WTC11 (cell line): ENCODE data around the gene SMARCE1. TPM values are rescaled to one million over a fixed set of nuclear protein-coding genes. Genes with fewer than 3 reads are reported as not detected.

Experiments
- ATAC-seq: fragments of 200-7000 bp; cut with Tn5 transposase; 2 replicates; pipeline ENCODE4 v1.10.0; 2021; ENCODE audit warnings: mild to moderate bottlenecking, moderate library complexity
- CTCF ChIA-PET: fragments of 300-600 bp; sonication (Branson Sonifier 250); formaldehyde crosslinking; loops from one replicate; lab custom pipeline; 2021; ENCODE audit warnings: antibody characterized with exemption; lab: Charles Lee
- POLR2A ChIA-PET: fragments of 350-600 bp; sonication (Branson Sonifier 250); formaldehyde crosslinking; loops from one replicate; lab custom pipeline; 2021; ENCODE audit warnings: antibody characterized with exemption; lab: Charles Lee
- DNase-seq: peaks from one replicate; pipeline ENCODE4 v3.0.0; 2021; ENCODE audit warnings: low spot score
- H3K27ac Mint-ChIP-seq: 2 replicates; pipeline ENCODE4 v1.8.0; 2021; ENCODE audit warnings: mixed read lengths
- H3K27me3 Mint-ChIP-seq: 2 replicates; pipeline ENCODE4 v1.8.0; 2021; ENCODE audit warnings: low read depth, mild to moderate bottlenecking, moderate library complexity, mixed read lengths
- H3K36me3 Mint-ChIP-seq: 2 replicates; pipeline ENCODE4 v1.8.0; 2021; ENCODE audit warnings: mixed read lengths
- H3K4me1 Mint-ChIP-seq: 2 replicates; pipeline ENCODE4 v1.8.0; 2022; ENCODE audit warnings: mixed read lengths
- H3K4me3 Mint-ChIP-seq: 2 replicates; pipeline ENCODE4 v1.8.0; 2021; ENCODE audit warnings: mild to moderate bottlenecking, moderate library complexity, mixed read lengths
- H3K9me3 Mint-ChIP-seq: 2 replicates; pipeline ENCODE4 v1.8.0; 2021; ENCODE audit warnings: mixed read lengths
- CREM ChIP-seq: sonication (generic); formaldehyde crosslinking; IDR thresholded peaks from 2 replicates; pipeline ENCODE4 v1.8.1; 2022; ENCODE audit warnings: mild to moderate bottlenecking, missing genetic modification reagents, moderate library complexity
- EMX1 ChIP-seq: fragments of 250-450 bp; sonication (Bioruptor Pico); IDR thresholded peaks from 2 replicates; pipeline ENCODE4 v1.8.0; 2021; ENCODE audit warnings: mild to moderate bottlenecking
- GTF2I ChIP-seq: fragments of 250-450 bp; sonication (Bioruptor Pico); conservative IDR thresholded peaks from 2 replicates; pipeline ENCODE4 v1.4.0; 2021; ENCODE audit warnings: mild to moderate bottlenecking
- IRF2 ChIP-seq: sonication (generic); formaldehyde crosslinking; IDR thresholded peaks from 2 replicates; pipeline ENCODE4 v1.8.0; 2022; ENCODE audit warnings: low read depth, missing genetic modification reagents, borderline replicate concordance
- JUN ChIP-seq: sonication (generic); formaldehyde crosslinking; IDR thresholded peaks from 2 replicates; pipeline ENCODE4 v1.8.0; 2023; ENCODE audit warnings: mild to moderate bottlenecking, missing genetic modification reagents
- MLX ChIP-seq: sonication (generic); formaldehyde crosslinking; IDR thresholded peaks from 2 replicates; pipeline ENCODE4 v1.8.1; 2023; ENCODE audit warnings: mild to moderate bottlenecking, missing genetic modification reagents, moderate library complexity
- MYBL2 ChIP-seq: sonication (generic); formaldehyde crosslinking; IDR thresholded peaks from 2 replicates; pipeline ENCODE4 v1.8.1; 2023; ENCODE audit warnings: mild to moderate bottlenecking, moderate library complexity, missing genetic modification reagents
- NR3C1 ChIP-seq: sonication (generic); formaldehyde crosslinking; conservative IDR thresholded peaks from 2 replicates; pipeline ENCODE4 v1.8.1; 2023; ENCODE audit warnings: low read depth, mild to moderate bottlenecking, missing genetic modification reagents
- OVOL2 ChIP-seq: fragments of 250-450 bp; sonication (Bioruptor Pico); IDR thresholded peaks from 2 replicates; pipeline ENCODE4 v1.9.0; 2021; ENCODE audit warnings: mild to moderate bottlenecking, borderline replicate concordance
- RORB ChIP-seq: fragments of 250-450 bp; sonication (Bioruptor Pico); IDR thresholded peaks from 2 replicates; pipeline ENCODE4 v1.9.0; 2021; ENCODE audit warnings: mild to moderate bottlenecking
- SMAD3 ChIP-seq: sonication (generic); formaldehyde crosslinking; IDR thresholded peaks from 2 replicates; pipeline ENCODE4 v1.8.0; 2022; ENCODE audit warnings: missing genetic modification reagents, mild to moderate bottlenecking, borderline replicate concordance
- SMAD4 ChIP-seq: sonication (generic); formaldehyde crosslinking; IDR thresholded peaks from 2 replicates; pipeline ENCODE4 v1.8.0; 2022; ENCODE audit warnings: mild to moderate bottlenecking, missing genetic modification reagents
- SP1 ChIP-seq: sonication (generic); formaldehyde crosslinking; conservative IDR thresholded peaks from 2 replicates; pipeline ENCODE4 v1.8.1; 2022; ENCODE audit warnings: missing genetic modification reagents
- TP53 ChIP-seq: sonication (generic); formaldehyde crosslinking; IDR thresholded peaks from 2 replicates; pipeline ENCODE4 v1.8.1; 2023; ENCODE audit warnings: mild to moderate bottlenecking, missing genetic modification reagents
- USF2 ChIP-seq: sonication (generic); formaldehyde crosslinking; IDR thresholded peaks from 2 replicates; pipeline ENCODE4 v1.8.1; 2023; ENCODE audit warnings: mild to moderate bottlenecking, missing genetic modification reagents, moderate library complexity
- ZBTB21 ChIP-seq: sonication (generic); formaldehyde crosslinking; IDR thresholded peaks from 2 replicates; pipeline ENCODE4 v1.8.1; 2023; ENCODE audit warnings: mild to moderate bottlenecking, missing genetic modification reagents, borderline replicate concordance
- ZNF121 ChIP-seq: sonication (generic); formaldehyde crosslinking; IDR thresholded peaks from 2 replicates; pipeline ENCODE4 v1.8.0; 2023; ENCODE audit warnings: missing genetic modification reagents
- ZNF138 ChIP-seq: sonication (generic); formaldehyde crosslinking; conservative IDR thresholded peaks from 2 replicates; pipeline ENCODE4 v1.8.1; 2022; ENCODE audit warnings: mild to moderate bottlenecking, moderate library complexity, missing genetic modification reagents
- ZNF263 ChIP-seq: sonication (generic); formaldehyde crosslinking; IDR thresholded peaks from 2 replicates; pipeline ENCODE4 v1.8.1; 2022; ENCODE audit warnings: low read depth, mild to moderate bottlenecking, moderate library complexity, missing genetic modification reagents
- ZNF281 ChIP-seq: sonication (generic); formaldehyde crosslinking; IDR thresholded peaks from 2 replicates; pipeline ENCODE4 v1.8.0; 2023; ENCODE audit warnings: mild to moderate bottlenecking, missing genetic modification reagents
- total RNA-seq: library from RNA; stranded (reverse); gene quantifications from 3 replicates; pipeline ENCODE4 v1.2.3, GENCODE V29; 2021
- TF ChIP-seq, protein P1 (sequence below): sonication (generic); formaldehyde crosslinking; IDR thresholded peaks from 2 replicates; pipeline ENCODE4 v1.8.1; 2022; ENCODE audit warnings: mild to moderate bottlenecking, moderate library complexity, missing genetic modification reagents
- TF ChIP-seq, protein P2 (sequence below): sonication (generic); formaldehyde crosslinking; IDR thresholded peaks from 2 replicates; pipeline ENCODE4 v1.8.1; 2023; ENCODE audit warnings: mild to moderate bottlenecking, missing genetic modification reagents, borderline replicate concordance
- TF ChIP-seq, protein P3 (sequence below): sonication (generic); formaldehyde crosslinking; IDR thresholded peaks from 2 replicates; pipeline ENCODE4 v1.8.0; 2023; ENCODE audit warnings: missing genetic modification reagents, mild to moderate bottlenecking, borderline replicate concordance

Gene SMARCE1
- total RNA-seq, 1 experiment from 2014 or later: 109 TPM

DNA sequence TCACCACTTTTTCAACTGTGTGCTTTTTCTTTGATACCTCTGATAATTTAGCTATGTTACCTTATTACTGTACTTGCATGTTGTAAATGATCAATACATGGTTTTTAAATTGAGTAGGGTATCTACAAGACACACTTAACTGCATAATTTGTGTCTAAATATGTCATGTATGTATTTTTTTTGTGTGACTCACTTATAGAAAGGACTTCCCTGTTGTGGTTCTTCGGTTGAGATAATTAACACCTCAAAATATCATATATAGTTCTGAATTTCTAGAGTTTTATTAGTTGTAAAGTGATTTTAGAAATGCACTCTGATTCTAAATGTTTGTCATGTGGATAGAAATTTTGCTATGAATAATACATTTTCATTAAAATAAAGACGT, 31.9 kb upstream of the SMARCE1 start:
- POLR2A ChIA-PET: no interaction called here
- TF ChIP-seq TP53 (CRISPR knock-in tag): no peak
- TF ChIP-seq ZNF138: no peak
- TF ChIP-seq, protein P1, sequence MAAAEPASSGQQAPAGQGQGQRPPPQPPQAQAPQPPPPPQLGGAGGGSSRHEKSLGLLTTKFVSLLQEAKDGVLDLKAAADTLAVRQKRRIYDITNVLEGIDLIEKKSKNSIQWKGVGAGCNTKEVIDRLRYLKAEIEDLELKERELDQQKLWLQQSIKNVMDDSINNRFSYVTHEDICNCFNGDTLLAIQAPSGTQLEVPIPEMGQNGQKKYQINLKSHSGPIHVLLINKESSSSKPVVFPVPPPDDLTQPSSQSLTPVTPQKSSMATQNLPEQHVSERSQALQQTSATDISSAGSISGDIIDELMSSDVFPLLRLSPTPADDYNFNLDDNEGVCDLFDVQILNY: no peak
- no peak for TF ChIP-seq SMAD3 (CRISPR knock-in tag)
- TF ChIP-seq IRF2 (CRISPR knock-in tag): no peak
- TF ChIP-seq NR3C1 (CRISPR knock-in tag): no peak
- TF ChIP-seq MYBL2 (CRISPR knock-in tag): no peak
- no peak for TF ChIP-seq ZBTB21 (CRISPR knock-in tag)
- TF ChIP-seq CREM (CRISPR knock-in tag): no peak
- TF ChIP-seq SP1: no peak
- Mint-ChIP-seq H3K27me3 (peaks cover 5% of the 10 kb centered on the region; the same call in 1 of the 2 replicates), H3K9me3 (no peaks in the 10 kb centered on the region), H3K4me3 (no peak overlapping the region), H3K27ac (no peak overlapping the region), H3K4me1 (no peaks in the 10 kb centered on the region), H3K36me3 (no peaks in the 10 kb centered on the region)
- ATAC-seq (no peak), DNase-seq (no peak)
- CTCF ChIA-PET: no interaction called here

DNA sequence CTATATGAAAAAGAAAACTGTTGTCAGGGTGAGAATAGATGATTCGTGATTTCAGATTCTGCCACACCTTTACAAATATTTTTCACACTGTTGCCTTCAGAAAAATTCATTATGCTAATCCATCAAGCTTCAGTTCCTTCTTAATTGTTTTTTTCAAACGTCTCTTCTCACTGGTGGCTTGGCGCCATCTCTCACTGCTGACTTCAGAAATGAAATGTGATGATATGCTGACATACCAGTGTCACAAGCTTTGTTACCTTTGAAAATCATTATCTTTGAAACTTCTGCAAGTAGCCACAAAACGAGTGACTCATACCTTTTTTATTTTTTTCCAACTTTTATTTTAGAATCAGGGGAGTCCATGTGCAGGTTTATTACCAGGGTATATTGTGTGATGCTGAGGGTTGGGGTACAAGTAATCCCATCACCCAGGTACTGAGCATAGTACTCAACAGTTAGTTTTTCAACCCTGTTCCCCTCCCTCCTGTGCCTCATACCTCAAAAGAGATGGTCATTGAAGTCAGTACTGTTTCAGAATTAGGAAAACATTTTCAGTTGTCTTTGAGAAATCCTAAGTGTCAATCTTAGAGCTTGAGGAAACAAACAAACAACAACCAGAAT, 31.4 kb upstream of the SMARCE1 start:
- CTCF ChIA-PET: interaction anchor here (1.0 kb wide), 1 partner anchor 100 kb away, joined by 3 read pairs; no protein-coding TSS in a partner anchor
- no peak overlapping the region for H3K4me3 Mint-ChIP-seq
- H3K36me3 Mint-ChIP-seq: no peaks in the 10 kb centered on the region
- H3K4me1 Mint-ChIP-seq: no peaks in the 10 kb centered on the region
- no peaks in the 10 kb centered on the region for H3K9me3 Mint-ChIP-seq
- peaks cover 5% of the 10 kb centered on the region; the same call in 1 of the 2 replicates for H3K27me3 Mint-ChIP-seq
- no peak overlapping the region for H3K27ac Mint-ChIP-seq
- ATAC-seq (no peak), DNase-seq (no peak)
- POLR2A ChIA-PET: no interaction called here
- no peak for TF ChIP-seq RORB
- TF ChIP-seq, protein P2, sequence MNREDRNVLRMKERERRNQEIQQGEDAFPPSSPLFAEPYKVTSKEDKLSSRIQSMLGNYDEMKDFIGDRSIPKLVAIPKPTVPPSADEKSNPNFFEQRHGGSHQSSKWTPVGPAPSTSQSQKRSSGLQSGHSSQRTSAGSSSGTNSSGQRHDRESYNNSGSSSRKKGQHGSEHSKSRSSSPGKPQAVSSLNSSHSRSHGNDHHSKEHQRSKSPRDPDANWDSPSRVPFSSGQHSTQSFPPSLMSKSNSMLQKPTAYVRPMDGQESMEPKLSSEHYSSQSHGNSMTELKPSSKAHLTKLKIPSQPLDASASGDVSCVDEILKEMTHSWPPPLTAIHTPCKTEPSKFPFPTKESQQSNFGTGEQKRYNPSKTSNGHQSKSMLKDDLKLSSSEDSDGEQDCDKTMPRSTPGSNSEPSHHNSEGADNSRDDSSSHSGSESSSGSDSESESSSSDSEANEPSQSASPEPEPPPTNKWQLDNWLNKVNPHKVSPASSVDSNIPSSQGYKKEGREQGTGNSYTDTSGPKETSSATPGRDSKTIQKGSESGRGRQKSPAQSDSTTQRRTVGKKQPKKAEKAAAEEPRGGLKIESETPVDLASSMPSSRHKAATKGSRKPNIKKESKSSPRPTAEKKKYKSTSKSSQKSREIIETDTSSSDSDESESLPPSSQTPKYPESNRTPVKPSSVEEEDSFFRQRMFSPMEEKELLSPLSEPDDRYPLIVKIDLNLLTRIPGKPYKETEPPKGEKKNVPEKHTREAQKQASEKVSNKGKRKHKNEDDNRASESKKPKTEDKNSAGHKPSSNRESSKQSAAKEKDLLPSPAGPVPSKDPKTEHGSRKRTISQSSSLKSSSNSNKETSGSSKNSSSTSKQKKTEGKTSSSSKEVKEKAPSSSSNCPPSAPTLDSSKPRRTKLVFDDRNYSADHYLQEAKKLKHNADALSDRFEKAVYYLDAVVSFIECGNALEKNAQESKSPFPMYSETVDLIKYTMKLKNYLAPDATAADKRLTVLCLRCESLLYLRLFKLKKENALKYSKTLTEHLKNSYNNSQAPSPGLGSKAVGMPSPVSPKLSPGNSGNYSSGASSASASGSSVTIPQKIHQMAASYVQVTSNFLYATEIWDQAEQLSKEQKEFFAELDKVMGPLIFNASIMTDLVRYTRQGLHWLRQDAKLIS: no peak
- TF ChIP-seq, protein P3, sequence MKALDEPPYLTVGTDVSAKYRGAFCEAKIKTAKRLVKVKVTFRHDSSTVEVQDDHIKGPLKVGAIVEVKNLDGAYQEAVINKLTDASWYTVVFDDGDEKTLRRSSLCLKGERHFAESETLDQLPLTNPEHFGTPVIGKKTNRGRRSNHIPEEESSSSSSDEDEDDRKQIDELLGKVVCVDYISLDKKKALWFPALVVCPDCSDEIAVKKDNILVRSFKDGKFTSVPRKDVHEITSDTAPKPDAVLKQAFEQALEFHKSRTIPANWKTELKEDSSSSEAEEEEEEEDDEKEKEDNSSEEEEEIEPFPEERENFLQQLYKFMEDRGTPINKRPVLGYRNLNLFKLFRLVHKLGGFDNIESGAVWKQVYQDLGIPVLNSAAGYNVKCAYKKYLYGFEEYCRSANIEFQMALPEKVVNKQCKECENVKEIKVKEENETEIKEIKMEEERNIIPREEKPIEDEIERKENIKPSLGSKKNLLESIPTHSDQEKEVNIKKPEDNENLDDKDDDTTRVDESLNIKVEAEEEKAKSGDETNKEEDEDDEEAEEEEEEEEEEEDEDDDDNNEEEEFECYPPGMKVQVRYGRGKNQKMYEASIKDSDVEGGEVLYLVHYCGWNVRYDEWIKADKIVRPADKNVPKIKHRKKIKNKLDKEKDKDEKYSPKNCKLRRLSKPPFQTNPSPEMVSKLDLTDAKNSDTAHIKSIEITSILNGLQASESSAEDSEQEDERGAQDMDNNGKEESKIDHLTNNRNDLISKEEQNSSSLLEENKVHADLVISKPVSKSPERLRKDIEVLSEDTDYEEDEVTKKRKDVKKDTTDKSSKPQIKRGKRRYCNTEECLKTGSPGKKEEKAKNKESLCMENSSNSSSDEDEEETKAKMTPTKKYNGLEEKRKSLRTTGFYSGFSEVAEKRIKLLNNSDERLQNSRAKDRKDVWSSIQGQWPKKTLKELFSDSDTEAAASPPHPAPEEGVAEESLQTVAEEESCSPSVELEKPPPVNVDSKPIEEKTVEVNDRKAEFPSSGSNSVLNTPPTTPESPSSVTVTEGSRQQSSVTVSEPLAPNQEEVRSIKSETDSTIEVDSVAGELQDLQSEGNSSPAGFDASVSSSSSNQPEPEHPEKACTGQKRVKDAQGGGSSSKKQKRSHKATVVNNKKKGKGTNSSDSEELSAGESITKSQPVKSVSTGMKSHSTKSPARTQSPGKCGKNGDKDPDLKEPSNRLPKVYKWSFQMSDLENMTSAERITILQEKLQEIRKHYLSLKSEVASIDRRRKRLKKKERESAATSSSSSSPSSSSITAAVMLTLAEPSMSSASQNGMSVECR (CRISPR knock-in tag): no peak
- no peak for TF ChIP-seq ZNF281 (CRISPR knock-in tag)
- no peak for TF ChIP-seq GTF2I
- no peak for TF ChIP-seq ZNF263 (CRISPR knock-in tag)
- no peak for TF ChIP-seq MLX (CRISPR knock-in tag)
- TF ChIP-seq USF2 (CRISPR knock-in tag): no peak
- TF ChIP-seq SP1: no peak
- TF ChIP-seq ZNF138: no peak
- no peak for TF ChIP-seq EMX1 (CRISPR knock-in tag)
- no peak for TF ChIP-seq OVOL2 (CRISPR knock-in tag)
- TF ChIP-seq JUN: no peak
- TF ChIP-seq TP53 (CRISPR knock-in tag): no peak
- TF ChIP-seq ZNF121 (CRISPR knock-in tag): no peak
- TF ChIP-seq SMAD4 (CRISPR knock-in tag): no peak
